ACC112 (cell line): ENCODE results near the gene PREP.

Experiments used
- H2AFZ ChIP-seq: fragments of 200-600 bp; sonication (generic); one replicate; pipeline ENCODE4 v1.6.0; 2017; ENCODE audit warnings: antibody characterized with exemption, low read length; ENCODE audit not compliant: unreplicated experiment
- H3K27ac ChIP-seq: fragments of 200-600 bp; sonication (generic); 2 replicates; pipeline ENCODE4 v1.5.1; 2014; ENCODE audit warnings: low read depth, mild to moderate bottlenecking, antibody characterized with exemption, low read length, moderate library complexity
- H3K27me3 ChIP-seq: fragments of 200-600 bp; sonication (generic); 2 replicates; pipeline ENCODE4 v1.6.1; 2014; ENCODE audit warnings: mild to moderate bottlenecking, antibody characterized with exemption, low read length, moderate library complexity, mixed read lengths; ENCODE audit not compliant: insufficient read depth
- H3K36me3 ChIP-seq: fragments of 200-600 bp; sonication (generic); 2 replicates; pipeline ENCODE4 v1.6.1; 2016; ENCODE audit warnings: mild to moderate bottlenecking, antibody characterized with exemption, low read length, moderate library complexity, mixed read lengths; ENCODE audit not compliant: insufficient read depth
- H3K4me1 ChIP-seq: fragments of 200-600 bp; sonication (generic); one replicate; pipeline ENCODE4 v1.6.1; 2016; ENCODE audit warnings: low read length, mixed read lengths; ENCODE audit not compliant: insufficient read depth, unreplicated experiment, control insufficient read depth
- H3K4me3 ChIP-seq: fragments of 200-600 bp; sonication (generic); 2 replicates; pipeline ENCODE4 v1.5.1; 2014; ENCODE audit warnings: mild to moderate bottlenecking, low read depth, low read length
- H3K79me2 ChIP-seq: fragments of 200-600 bp; sonication (generic); one replicate; pipeline ENCODE4 v1.6.0; 2016; ENCODE audit warnings: low read length; ENCODE audit not compliant: control insufficient read depth, unreplicated experiment, insufficient read depth

PREP gene

GRCh38 chr6:105310947-105311346 lies 91.9 kb downstream of the PREP start:
- H3K4me3 ChIP-seq: no peak overlapping the region
- no peaks in the 10 kb centered on the region for H3K79me2 ChIP-seq
- H2AFZ ChIP-seq: no peak overlapping the region
- no peak overlapping the region for H3K27ac ChIP-seq
- H3K36me3 ChIP-seq: 0 out of 2 replicates have a peak, but pooled peaks cover 6% of the 10 kb centered on the region
- H3K4me1 ChIP-seq: peaks cover 7% of the 10 kb centered on the region
- H3K27me3 ChIP-seq: no peaks in the 10 kb centered on the region

- Histone ChIP-seq H3K79me2 (no peaks in the 10 kb centered on the region), H3K36me3 (0 out of 2 replicates have a peak, but pooled peaks cover 6% of the 10 kb centered on the region), H2AFZ (no peak overlapping the region), H3K27me3 (no peaks in the 10 kb centered on the region), H3K4me1 (peaks cover 7% of the 10 kb centered on the region), H3K4me3 (no peak overlapping the region), H3K27ac (no peak overlapping the region)
These were observed 92.5 kb downstream of the PREP start for GRCh38 chr6:105310371-105310770.

GRCh38 chr6:105308840-105309239 lies 94.0 kb downstream of the PREP start:
- Histone ChIP-seq H3K79me2 (no peaks in the 10 kb centered on the region), H2AFZ (no peak overlapping the region), H3K4me1 (peaks cover 7% of the 10 kb centered on the region), H3K36me3 (0 out of 2 replicates have a peak, but pooled peaks cover 6% of the 10 kb centered on the region), H3K27ac (no peak overlapping the region), H3K4me3 (no peak overlapping the region), H3K27me3 (no peaks in the 10 kb centered on the region)

- H3K36me3 ChIP-seq: no peaks in the 10 kb centered on the region
These were observed 97.4 kb downstream of the PREP start for GRCh38 chr6:105305521-105305920.

GRCh38 chr6:105304825-105305224 lies 98.1 kb downstream of the PREP start:
- no peak overlapping the region for H3K4me3 ChIP-seq
- no peaks in the 10 kb centered on the region for H3K36me3 ChIP-seq
- H3K27ac ChIP-seq: no peak overlapping the region
- no peak overlapping the region for H2AFZ ChIP-seq
- H3K27me3 ChIP-seq: no peaks in the 10 kb centered on the region
- no peaks in the 10 kb centered on the region for H3K79me2 ChIP-seq
- peaks cover 7% of the 10 kb centered on the region for H3K4me1 ChIP-seq

More at GRCh38 chr6:105305521-105305920, 97.4 kb downstream of the PREP start:
- Histone ChIP-seq H3K27ac (no peak overlapping the region), H2AFZ (no peak overlapping the region), H3K4me3 (no peak overlapping the region), H3K4me1 (peaks cover 7% of the 10 kb centered on the region), H3K79me2 (no peaks in the 10 kb centered on the region), H3K27me3 (no peaks in the 10 kb centered on the region)

- H3K4me1 ChIP-seq: peaks cover 7% of the 10 kb centered on the region
- H2AFZ ChIP-seq: no peak overlapping the region
- no peaks in the 10 kb centered on the region for H3K36me3 ChIP-seq
- H3K27me3 ChIP-seq: no peaks in the 10 kb centered on the region
- no peaks in the 10 kb centered on the region for H3K79me2 ChIP-seq
- no peak overlapping the region for H3K4me3 ChIP-seq
- no peak overlapping the region for H3K27ac ChIP-seq
These were observed 98.5 kb downstream of the PREP start for GRCh38 chr6:105304366-105304765.

- H2AFZ ChIP-seq: no peak overlapping the region
- H3K27ac ChIP-seq: no peak overlapping the region
- H3K36me3 ChIP-seq: no peaks in the 10 kb centered on the region
These were observed 100.2 kb downstream of the PREP start for GRCh38 chr6:105302617-105303128.

GRCh38 chr6:105301756-105302616 lies 100.9 kb downstream of the PREP start:
- no peak overlapping the region for H2AFZ ChIP-seq
- H3K27me3 ChIP-seq: no peaks in the 10 kb centered on the region
- no peaks in the 10 kb centered on the region for H3K4me1 ChIP-seq
- no peak overlapping the region for H3K27ac ChIP-seq
- no peaks in the 10 kb centered on the region for H3K79me2 ChIP-seq
- H3K36me3 ChIP-seq: no peaks in the 10 kb centered on the region
- H3K4me3 ChIP-seq: no peak overlapping the region

More at GRCh38 chr6:105302617-105303128, 100.2 kb downstream of the PREP start:
- no peaks in the 10 kb centered on the region for H3K27me3 ChIP-seq
- no peak overlapping the region for H3K4me3 ChIP-seq
- no peaks in the 10 kb centered on the region for H3K4me1 ChIP-seq
- no peaks in the 10 kb centered on the region for H3K79me2 ChIP-seq

- Histone ChIP-seq H3K27me3 (no peaks in the 10 kb centered on the region), H2AFZ (no peak overlapping the region), H3K27ac (no peak overlapping the region), H3K4me1 (no peaks in the 10 kb centered on the region), H3K4me3 (no peak overlapping the region), H3K79me2 (no peaks in the 10 kb centered on the region), H3K36me3 (no peaks in the 10 kb centered on the region)
These were observed 101.8 kb downstream of the PREP start for GRCh38 chr6:105301072-105301503.

- no peaks in the 10 kb centered on the region for H3K79me2 ChIP-seq
- H3K27ac ChIP-seq: no peak overlapping the region
- no peak overlapping the region for H2AFZ ChIP-seq
- no peak overlapping the region for H3K4me3 ChIP-seq
- H3K36me3 ChIP-seq: no peaks in the 10 kb centered on the region
- no peaks in the 10 kb centered on the region for H3K4me1 ChIP-seq
- H3K27me3 ChIP-seq: no peaks in the 10 kb centered on the region
These were observed 102.8 kb downstream of the PREP start for GRCh38 chr6:105300090-105300489.

- H3K4me3 ChIP-seq: no peak overlapping the region
- H3K36me3 ChIP-seq: 0 out of 2 replicates have a peak, but pooled peaks cover 8% of the 10 kb centered on the region
- no peaks in the 10 kb centered on the region for H3K79me2 ChIP-seq
- no peak overlapping the region for H3K27ac ChIP-seq
- H2AFZ ChIP-seq: no peak overlapping the region
- no peaks in the 10 kb centered on the region for H3K27me3 ChIP-seq
- H3K4me1 ChIP-seq: no peaks in the 10 kb centered on the region
These were observed 108.8 kb downstream of the PREP start for GRCh38 chr6:105294129-105294528.
